HCT116 (cell line): ENCODE results near the gene GSK3A. TPM values are rescaled to one million over a fixed set of nuclear protein-coding genes. Genes with fewer than 3 reads are reported as not detected.
"Not testable (repeated sequence)": the region's sequence is repeated elsewhere in the genome, so short reads cannot be mapped to it uniquely, and the experiment has no call there.

Source experiments
- ATAC-seq: fragments of 200-7000 bp; cut with Tn5 transposase; 2 replicates; pipeline ENCODE4 v1.9.1; 2020; ENCODE audit warnings: mild to moderate bottlenecking, moderate library complexity
- BruUV-seq: library from RNA; stranded (reverse); fragments of 400-500 nt; replicated peaks from 2 replicates; lab custom pipeline; 2021; lab: Mats Ljungman, UMichigan
- CTCF ChIA-PET: fragments of 300-600 bp; sonication (Branson Sonifier 250); formaldehyde crosslinking; loops from one replicate; lab custom pipeline; 2021; ENCODE audit warnings: antibody characterized with exemption; lab: Charles Lee
- POLR2A ChIA-PET: fragments of 300-600, 350-600 bp; sonication (Branson Sonifier 250); formaldehyde crosslinking; loops from one replicate; lab custom pipeline; 2021; ENCODE audit warnings: antibody characterized with exemption; lab: Charles Lee
- RAD21 ChIA-PET, 2 experiments: fragments of 300-600 bp; sonication (Branson Sonifier 250); formaldehyde crosslinking; loops; one replicate each; lab custom pipeline; 2023; ENCODE audit warnings: low total read pairs in 2 of 2; ENCODE audit not compliant: uncharacterized antibody in 2 of 2, unreplicated experiment in 2 of 2, low non-redundant PET in 1 of 2; lab: Charles Lee
- DNase-seq: peaks from one replicate; pipeline ENCODE4 v3.0.0-alpha.2; 2010; ENCODE audit warnings: low read depth, low spot score
- H2AFZ ChIP-seq: fragments of 200-600 bp; shearing (Covaris generic), sonication (generic); 2 replicates; pipeline ENCODE4 v1.6.1; 2017; ENCODE audit warnings: low read depth, mixed run types, mixed read lengths, antibody characterized with exemption, low read length; ENCODE audit not compliant: poor library complexity, severe bottlenecking
- H3K27ac ChIP-seq: 2 replicates; pipeline ENCODE4 v1.5.1; 2012; ENCODE audit warnings: low read depth, low read length
- H3K27me3 ChIP-seq: fragments of 200-600 bp; sonication (generic); 2 replicates; pipeline ENCODE4 v1.6.1; 2016; ENCODE audit warnings: mixed run types, low read length, mixed read lengths; ENCODE audit not compliant: insufficient read depth
- H3K36me3 ChIP-seq, 2 experiments: fragments of 200-500 bp in 1 of 2; fragments of 200-600 bp in 1 of 2; sonication (Bioruptor generic) in 1 of 2; sonication (generic) in 1 of 2; 2 replicates each; pipeline versions ENCODE4 v1.5.1 to v1.6.1; 2014 to 2016; ENCODE audit warnings: low read length in 2 of 2, inconsistent platforms in 1 of 2, mixed read lengths in 1 of 2, mixed run types in 1 of 2; ENCODE audit not compliant: insufficient read depth in 2 of 2, control insufficient read depth in 1 of 2
- H3K4me1 ChIP-seq, 2 experiments: fragments of 200-600 bp in 1 of 2; sonication (generic) in 1 of 2; 2 replicates each; pipeline versions ENCODE4 v1.5.1 to v1.6.1; 2012 to 2017; ENCODE audit warnings: low read length in 2 of 2, inconsistent platforms in 1 of 2, mild to moderate bottlenecking in 1 of 2, mixed read lengths in 1 of 2, mixed run types in 1 of 2, moderate library complexity in 1 of 2; ENCODE audit not compliant: insufficient read depth in 2 of 2, control insufficient read depth in 1 of 2
- H3K4me2 ChIP-seq: fragments of 200-600 bp; sonication (generic); 2 replicates; pipeline ENCODE4 v1.6.1; 2017; ENCODE audit warnings: mixed run types, low read length, mixed read lengths
- H3K4me3 ChIP-seq, 2 experiments: fragments of 200-600 bp in 1 of 2; sonication (generic) in 1 of 2; replicated peaks in 1 of 2; 2 replicates each; pipeline ENCODE4 v1.5.1; 2011 to 2016; ENCODE audit warnings: low read length in 2 of 2, control low read depth in 1 of 2, low read depth in 1 of 2, mild to moderate bottlenecking in 1 of 2, mixed read lengths in 1 of 2, mixed run types in 1 of 2
- H3K79me2 ChIP-seq: fragments of 200-600 bp; sonication (generic); 2 replicates; pipeline ENCODE4 v1.6.1; 2017; ENCODE audit warnings: mild to moderate bottlenecking, mixed run types, low read length, moderate library complexity, mixed read lengths; ENCODE audit not compliant: insufficient read depth
- H3K9ac ChIP-seq: fragments of 200-600 bp; sonication (generic); 2 replicates; pipeline ENCODE4 v1.6.1; 2016; ENCODE audit warnings: low read length, mixed read lengths
- H3K9me2 ChIP-seq: fragments of 200-600 bp; sonication (generic), shearing (Covaris generic); 2 replicates; pipeline ENCODE4 v1.6.1; 2017; ENCODE audit warnings: mixed run types, mild to moderate bottlenecking, moderate library complexity; ENCODE audit not compliant: insufficient read depth
- H3K9me3 ChIP-seq, 2 experiments: fragments of 200-500 bp in 1 of 2; fragments of 200-600 bp in 1 of 2; sonication (Bioruptor generic) in 1 of 2; sonication (generic) in 1 of 2; 2 replicates each; pipeline ENCODE4 v1.6.1; 2014 to 2017; ENCODE audit warnings: low read length in 2 of 2, mixed read lengths in 2 of 2, inconsistent platforms in 1 of 2, low read depth in 1 of 2, mild to moderate bottlenecking in 1 of 2, mixed run types in 1 of 2, moderate library complexity in 1 of 2; ENCODE audit not compliant: control insufficient read depth in 1 of 2, insufficient read depth in 1 of 2
- H4K20me1 ChIP-seq: fragments of 200-600 bp; sonication (generic), shearing (Covaris generic); 2 replicates; pipeline ENCODE4 v1.6.1; 2017; ENCODE audit warnings: mixed run types, mild to moderate bottlenecking, moderate library complexity; ENCODE audit not compliant: insufficient read depth
- CBX3 ChIP-seq: IDR thresholded peaks from 2 replicates; pipeline ENCODE4 v1.6.1; 2012; ENCODE audit warnings: low read depth
- CEBPB ChIP-seq: IDR thresholded peaks from 2 replicates; pipeline ENCODE4 v1.6.1; 2012; ENCODE audit warnings: low read depth
- EZH2phosphoT487 ChIP-seq: fragments of 200-600 bp; IDR thresholded peaks from 2 replicates; pipeline ENCODE4 v1.6.1; 2018; ENCODE audit warnings: antibody characterized with exemption, borderline replicate concordance
- JUND ChIP-seq: IDR thresholded peaks from 2 replicates; pipeline ENCODE4 v1.6.1; 2012
- POLR2AphosphoS5 ChIP-seq: IDR thresholded peaks from 2 replicates; pipeline ENCODE4 v1.6.1; 2011; ENCODE audit warnings: mild to moderate bottlenecking, low read depth, low read length, moderate library complexity
- RAD21 ChIP-seq: IDR thresholded peaks from 2 replicates; pipeline ENCODE4 v1.6.1; 2012; ENCODE audit warnings: low read depth, mild to moderate bottlenecking
- intact Hi-C: fragments of 100-400 bp; cut with micrococcal nuclease; formaldehyde crosslinking; loops from 2 replicates; pipeline ENCODE4 v1.10.0; 2022
- total RNA-seq: library from RNA; stranded (reverse); gene quantifications from one replicate; pipeline ENCODE4 v1.2.1, GENCODE V29; 2021; ENCODE audit not compliant: unreplicated experiment
- TF ChIP-seq, protein P1 (sequence below): IDR thresholded peaks from 2 replicates; pipeline ENCODE4 v1.6.1; 2012; ENCODE audit warnings: low read depth
- TF ChIP-seq, protein P2 (sequence below), 3 experiments: fragments of 200-600 bp in 1 of 3; sonication (generic) in 1 of 3; IDR thresholded peaks in 2 of 3; conservative IDR thresholded peaks in 1 of 3; 2 replicates each; pipeline ENCODE4 v1.5.1; 2012 to 2017; ENCODE audit warnings: low read depth in 2 of 3, low read length in 2 of 3, antibody characterized with exemption in 1 of 3, borderline replicate concordance in 1 of 3, control low read depth in 1 of 3, mild to moderate bottlenecking in 1 of 3, mixed read lengths in 1 of 3, mixed run types in 1 of 3, moderate library complexity in 1 of 3; ENCODE audit not compliant: insufficient read depth in 1 of 3

Gene GSK3A
- total RNA-seq, 1 experiment from 2014 or later: 57.2 TPM

- not testable (repeated sequence) for H3K9me2 ChIP-seq, H2AFZ ChIP-seq, BruUV-seq, DNase-seq, ATAC-seq, H4K20me1 ChIP-seq, H3K36me3 ChIP-seq, H3K9me3 ChIP-seq, H3K27me3 ChIP-seq
- ChIA-PET CTCF (interaction anchor here (1.0 to 3.2 kb wide), 3 partner anchors 12 to 176 kb away, joined by 4 to 18 read pairs (median 5); no protein-coding TSS in a partner anchor), RAD21 (interaction anchor here in 1 of 2 experiments (0.7 kb wide), 1 partner anchor 15 kb away, joined by 5 read pairs; no protein-coding TSS in a partner anchor), POLR2A (interaction anchor here (0.7 to 1.5 kb wide), 4 partner anchors 11 to 22 kb away, joined by 3 to 7 read pairs (median 3); partner anchors contain the start of genes CIC and GSK3A)
- intact Hi-C loops: loop anchor here (1.0 kb wide), 1 partner anchor 10 kb away; no protein-coding TSS in a partner anchor
- H3K79me2 ChIP-seq: peaks cover 19% of the 10 kb centered on the region
- H3K4me2 ChIP-seq: peak overlapping the region; percentile 70
- H3K4me1 ChIP-seq: peaks cover 30 to 47% of the 10 kb centered on the region in 2 experiments
- H3K4me3 ChIP-seq: peak overlapping the region in 1 of 2 experiments; percentile 47; a peak in 1 of 4 replicates
- peak overlapping the region; percentile 47 for H3K9ac ChIP-seq
- peak overlapping the region; percentile 74 for H3K27ac ChIP-seq
Measured at GRCh38 chr19:42257842-42258241, 15.4 kb upstream of the GSK3A start.

DNA sequence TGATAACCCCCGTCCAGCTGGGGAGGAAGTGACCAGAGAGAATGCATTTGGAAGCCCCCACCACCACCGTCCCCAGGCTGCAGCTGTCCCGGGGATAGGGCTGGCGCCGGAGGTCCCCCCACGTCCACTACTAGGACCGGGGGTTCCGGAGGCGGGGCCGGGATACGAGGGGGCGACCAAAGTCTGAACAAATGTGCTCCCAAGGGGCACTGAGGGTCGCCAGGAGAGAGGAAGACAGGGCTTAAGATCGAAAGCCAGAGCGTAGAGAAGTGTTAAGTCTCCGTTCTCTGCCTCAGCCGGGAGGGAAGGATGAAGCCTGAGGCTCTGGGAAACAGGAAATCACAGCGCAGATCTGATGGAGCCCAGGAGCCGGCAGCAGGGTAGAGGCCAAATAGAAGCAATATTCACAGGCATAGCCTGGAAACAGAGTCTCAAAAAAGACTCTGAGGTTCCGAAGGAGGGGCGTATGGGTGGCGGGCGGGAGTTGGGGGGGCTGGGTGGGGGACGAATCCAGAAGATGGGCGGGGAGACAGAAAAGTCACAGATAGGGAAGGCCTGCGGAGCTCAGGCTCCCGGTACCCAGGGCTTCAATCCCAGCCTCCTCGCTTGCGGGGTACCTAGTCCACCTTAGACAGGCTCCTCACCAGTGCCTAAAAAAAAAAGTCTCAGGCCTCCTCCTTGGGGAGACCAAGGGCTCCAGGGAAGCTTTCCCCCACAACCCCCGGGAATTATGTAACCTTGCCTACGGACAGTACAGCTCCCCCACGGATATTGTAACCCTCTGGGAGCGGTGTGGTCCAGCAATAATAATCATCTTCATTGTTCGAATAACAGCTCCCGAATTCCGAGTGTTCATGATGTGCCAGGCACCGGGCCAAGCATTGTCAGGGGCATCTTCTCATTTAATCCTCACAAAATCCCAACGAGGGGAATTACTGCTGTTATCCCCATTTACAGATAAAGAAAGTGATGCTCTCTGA is 13.7 kb upstream of the GSK3A start:
- Histone ChIP-seq H3K4me3 (peak overlapping the region; percentile 52 to 94), H3K79me2 (peaks cover 34% of the 10 kb centered on the region), H3K27me3 (no peaks in the 10 kb centered on the region), H3K27ac (peak overlapping the region; percentile 37), H4K20me1 (no peaks in the 10 kb centered on the region), H2AFZ (no peak overlapping the region), H3K36me3 (no peaks in the 10 kb centered on the region; a peak in 1 of 4 replicates), H3K9ac (peak overlapping the region; percentile 72), H3K9me2 (no peaks in the 10 kb centered on the region), H3K4me2 (peak overlapping the region; percentile 96), H3K9me3 (no peaks in the 10 kb centered on the region), H3K4me1 (peaks cover 45 to 62% of the 10 kb centered on the region in 2 experiments)
- ATAC-seq (no peak), DNase-seq (no peak)
- CTCF ChIA-PET: interaction anchor here (0.9 to 1.1 kb wide), 2 partner anchors 9 to 26 kb away, joined by 3 read pairs; no protein-coding TSS in a partner anchor
- RAD21 ChIA-PET: no interaction called here
- TSS peak; percentile 85 for BruUV-seq
- POLR2A ChIA-PET: interaction anchor here (0.6 to 1.7 kb wide), 6 partner anchors 9 to 221 kb away, joined by 3 to 6 read pairs (median 3); no protein-coding TSS in a partner anchor
- intact Hi-C loops: no loop called here
- TF ChIP-seq POLR2AphosphoS5: no peak
- TF ChIP-seq CBX3: no peak
- TF ChIP-seq CEBPB: no peak
- no peak for TF ChIP-seq EZH2phosphoT487
- TF ChIP-seq, protein P1, sequence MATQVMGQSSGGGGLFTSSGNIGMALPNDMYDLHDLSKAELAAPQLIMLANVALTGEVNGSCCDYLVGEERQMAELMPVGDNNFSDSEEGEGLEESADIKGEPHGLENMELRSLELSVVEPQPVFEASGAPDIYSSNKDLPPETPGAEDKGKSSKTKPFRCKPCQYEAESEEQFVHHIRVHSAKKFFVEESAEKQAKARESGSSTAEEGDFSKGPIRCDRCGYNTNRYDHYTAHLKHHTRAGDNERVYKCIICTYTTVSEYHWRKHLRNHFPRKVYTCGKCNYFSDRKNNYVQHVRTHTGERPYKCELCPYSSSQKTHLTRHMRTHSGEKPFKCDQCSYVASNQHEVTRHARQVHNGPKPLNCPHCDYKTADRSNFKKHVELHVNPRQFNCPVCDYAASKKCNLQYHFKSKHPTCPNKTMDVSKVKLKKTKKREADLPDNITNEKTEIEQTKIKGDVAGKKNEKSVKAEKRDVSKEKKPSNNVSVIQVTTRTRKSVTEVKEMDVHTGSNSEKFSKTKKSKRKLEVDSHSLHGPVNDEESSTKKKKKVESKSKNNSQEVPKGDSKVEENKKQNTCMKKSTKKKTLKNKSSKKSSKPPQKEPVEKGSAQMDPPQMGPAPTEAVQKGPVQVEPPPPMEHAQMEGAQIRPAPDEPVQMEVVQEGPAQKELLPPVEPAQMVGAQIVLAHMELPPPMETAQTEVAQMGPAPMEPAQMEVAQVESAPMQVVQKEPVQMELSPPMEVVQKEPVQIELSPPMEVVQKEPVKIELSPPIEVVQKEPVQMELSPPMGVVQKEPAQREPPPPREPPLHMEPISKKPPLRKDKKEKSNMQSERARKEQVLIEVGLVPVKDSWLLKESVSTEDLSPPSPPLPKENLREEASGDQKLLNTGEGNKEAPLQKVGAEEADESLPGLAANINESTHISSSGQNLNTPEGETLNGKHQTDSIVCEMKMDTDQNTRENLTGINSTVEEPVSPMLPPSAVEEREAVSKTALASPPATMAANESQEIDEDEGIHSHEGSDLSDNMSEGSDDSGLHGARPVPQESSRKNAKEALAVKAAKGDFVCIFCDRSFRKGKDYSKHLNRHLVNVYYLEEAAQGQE: no peak
- no peak for TF ChIP-seq JUND
- TF ChIP-seq, protein P2, sequence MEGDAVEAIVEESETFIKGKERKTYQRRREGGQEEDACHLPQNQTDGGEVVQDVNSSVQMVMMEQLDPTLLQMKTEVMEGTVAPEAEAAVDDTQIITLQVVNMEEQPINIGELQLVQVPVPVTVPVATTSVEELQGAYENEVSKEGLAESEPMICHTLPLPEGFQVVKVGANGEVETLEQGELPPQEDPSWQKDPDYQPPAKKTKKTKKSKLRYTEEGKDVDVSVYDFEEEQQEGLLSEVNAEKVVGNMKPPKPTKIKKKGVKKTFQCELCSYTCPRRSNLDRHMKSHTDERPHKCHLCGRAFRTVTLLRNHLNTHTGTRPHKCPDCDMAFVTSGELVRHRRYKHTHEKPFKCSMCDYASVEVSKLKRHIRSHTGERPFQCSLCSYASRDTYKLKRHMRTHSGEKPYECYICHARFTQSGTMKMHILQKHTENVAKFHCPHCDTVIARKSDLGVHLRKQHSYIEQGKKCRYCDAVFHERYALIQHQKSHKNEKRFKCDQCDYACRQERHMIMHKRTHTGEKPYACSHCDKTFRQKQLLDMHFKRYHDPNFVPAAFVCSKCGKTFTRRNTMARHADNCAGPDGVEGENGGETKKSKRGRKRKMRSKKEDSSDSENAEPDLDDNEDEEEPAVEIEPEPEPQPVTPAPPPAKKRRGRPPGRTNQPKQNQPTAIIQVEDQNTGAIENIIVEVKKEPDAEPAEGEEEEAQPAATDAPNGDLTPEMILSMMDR (IDR thresholded peaks at IDR 0.05 in 2 of 3, conservative IDR thresholded peaks at IDR 0.05 in 1 of 3; ENCODE audit: borderline replicate concordance in 1 of 3, insufficient read depth in 1 of 3, low read depth in 2 of 3, low read length in 2 of 3): no peak
- no peak for TF ChIP-seq RAD21
